Prostate gland (tissue), 2 donors: ENCODE measurements around the gene KLF5. TPM values are rescaled to one million over a fixed set of nuclear protein-coding genes. Genes with fewer than 3 reads are reported as not detected.

Experiments
- DNase-seq: peaks from one replicate; pipeline ENCODE4 v3.0.0-alpha.2; 2019; ENCODE audit warnings: low spot score
- H3K27ac ChIP-seq, 2 donors: fragments of 200-600 bp; sonication (generic); 2 replicates each; pipeline ENCODE4 v1.5.1; 2017 to 2019
- H3K27me3 ChIP-seq: fragments of 200-600 bp; sonication (generic); replicated peaks from 2 replicates; pipeline ENCODE4 v1.5.1; 2019; ENCODE audit not compliant: insufficient read depth
- H3K36me3 ChIP-seq, 2 donors: fragments of 200-600 bp; sonication (generic); 1 replicate in 1 of 2; 2 replicates in 1 of 2; pipeline versions ENCODE4 v1.5.1 to v1.8.1; 2017 to 2019
- H3K4me1 ChIP-seq: fragments of 200-600 bp; sonication (generic); replicated peaks from 2 replicates; pipeline ENCODE4 v1.5.1; 2019
- H3K4me3 ChIP-seq, 2 donors: fragments of 200-600 bp; sonication (generic); 2 replicates each; pipeline ENCODE4 v1.5.1; 2017 to 2019
- H3K9me3 ChIP-seq: fragments of 200-600 bp; sonication (generic); 2 replicates; pipeline ENCODE4 v1.5.1; 2017
- CTCF ChIP-seq, 4 experiments: fragments of 200-600 bp in 2 of 4; fragments of 450-650 bp in 2 of 4; sonication (generic) in 2 of 4; IDR thresholded peaks; 1 replicate in 3 of 4; 2 replicates in 1 of 4; pipeline ENCODE4 v1.5.1; 2016 to 2019; ENCODE audit warnings: antibody characterized with exemption in 4 of 4, mild to moderate bottlenecking in 2 of 4, moderate library complexity in 2 of 4
- POLR2A ChIP-seq: fragments of 450-650 bp; IDR thresholded peaks from one replicate; pipeline ENCODE4 v1.6.1; 2016; ENCODE audit warnings: antibody characterized with exemption, mild to moderate bottlenecking
- POLR2AphosphoS5 ChIP-seq: sonication (generic); formaldehyde crosslinking; IDR thresholded peaks from one replicate; pipeline ENCODE4 v1.6.1; 2017; ENCODE audit warnings: antibody characterized with exemption
- WGBS: methylation state at CpG from one replicate; pipeline ENCODE4 v1.1.5; 2018; 5-methylcytosine and 5-hydroxymethylcytosine counted together
- intact Hi-C: fragments of 100-400 bp; cut with DNase I; formaldehyde crosslinking; loops from one replicate; pipeline ENCODE4 v1.14.2; 2022
- small RNA-seq, 2 donors: library from RNA; depleted of rRNA; stranded (forward); fragments of <200 nt; gene quantifications; one replicate each; pipeline ENCODE3, GENCODE V24; 2016
- total RNA-seq, 2 donors: library from RNA; depleted of rRNA; stranded (reverse); fragments of >200 nt; gene quantifications; one replicate each; pipeline ENCODE4 v1.1.0, GENCODE V29; 2016

KLF5 gene
- total RNA-seq, 2 donors from 2014 or later: 42.3 to 50.6 TPM

- Histone ChIP-seq H3K27ac (no peak overlapping the region), H3K4me1 (no peaks in the 10 kb centered on the region), H3K4me3 (no peak overlapping the region), H3K9me3 (no peaks in the 10 kb centered on the region), H3K36me3 (no peaks in the 10 kb centered on the region), H3K27me3 (no peaks in the 10 kb centered on the region)
- intact Hi-C loops: no loop called here
- no peak for DNase-seq
- 98% methylated on average over 5 of the region's 5 CpGs for WGBS
- TF ChIP-seq POLR2AphosphoS5 (no peak), POLR2A (no peak), CTCF (IDR thresholded peaks at IDR 0.05) (no peak)
Measured at GRCh38 chr13:73110814-73111213, 52.0 kb downstream of the KLF5 start.

- H3K27ac ChIP-seq: no peak overlapping the region
- TF ChIP-seq POLR2AphosphoS5: no peak
- no peak for TF ChIP-seq CTCF (IDR thresholded peaks at IDR 0.05)
- no peak for TF ChIP-seq POLR2A
- intact Hi-C loops: no loop called here
- 76% methylated on average over 3 of the region's 3 CpGs for WGBS
- no peaks in the 10 kb centered on the region for H3K9me3 ChIP-seq
- H3K4me1 ChIP-seq: no peaks in the 10 kb centered on the region
- no peaks in the 10 kb centered on the region for H3K36me3 ChIP-seq
- no peak overlapping the region for H3K4me3 ChIP-seq
- no peak for DNase-seq
- H3K27me3 ChIP-seq: no peaks in the 10 kb centered on the region
Measured at GRCh38 chr13:73111331-73111730, 52.5 kb downstream of the KLF5 start.

GRCh38 chr13:73119612-73120011 is 60.8 kb downstream of the KLF5 start:
- 93% methylated on average over 3 of the region's 3 CpGs for WGBS
- intact Hi-C loops: no loop called here
- no peaks in the 10 kb centered on the region for H3K4me1 ChIP-seq
- H3K9me3 ChIP-seq: no peaks in the 10 kb centered on the region
- no peak overlapping the region for H3K27ac ChIP-seq
- no peaks in the 10 kb centered on the region for H3K36me3 ChIP-seq
- no peak overlapping the region for H3K4me3 ChIP-seq
- no peak for DNase-seq
- TF ChIP-seq POLR2A (no peak), POLR2AphosphoS5 (no peak), CTCF (IDR thresholded peaks at IDR 0.05) (no peak)
- H3K27me3 ChIP-seq: no peaks in the 10 kb centered on the region

Small RNA genes within 50 kb of the gene (small RNA-seq; reads per million reads assigned to genes)
- 0 reads per million in 2 donors for gene RNU6-66P
